IgD-negative memory B cell (primary cell): Measurements from ENCODE around the gene IFITM10. TPM values are rescaled to one million over a fixed set of nuclear protein-coding genes. Genes with fewer than 3 reads are reported as not detected.
"Not testable (repeated sequence)": the region's sequence is repeated elsewhere in the genome, so short reads cannot be mapped to it uniquely, and the experiment has no call there.

ENCODE experiments used
- H3K27ac Mint-ChIP-seq, 3 donors: one replicate each; pipeline ENCODE4 v1.8.0; 2020 to 2022; ENCODE audit warnings: mild to moderate bottlenecking in 3 of 3, mixed read lengths in 3 of 3, moderate library complexity in 1 of 3
- H3K27me3 Mint-ChIP-seq: one replicate; pipeline ENCODE4 v1.8.0; 2021; ENCODE audit warnings: mixed read lengths
- H3K36me3 Mint-ChIP-seq: one replicate; pipeline ENCODE4 v1.8.0; 2020; ENCODE audit warnings: mild to moderate bottlenecking, mixed read lengths
- H3K4me1 Mint-ChIP-seq, 3 donors: one replicate each; pipeline ENCODE4 v1.8.0; 2020 to 2022; ENCODE audit warnings: mixed read lengths in 3 of 3, mild to moderate bottlenecking in 1 of 3
- H3K4me3 Mint-ChIP-seq, 4 donors: one replicate each; pipeline ENCODE4 v1.8.0; 2020 to 2022; ENCODE audit warnings: mild to moderate bottlenecking in 4 of 4, mixed read lengths in 4 of 4, moderate library complexity in 3 of 4
- H3K9me3 Mint-ChIP-seq, 3 donors: one replicate each; pipeline ENCODE4 v1.8.0; 2020 to 2021; ENCODE audit warnings: mixed read lengths in 3 of 3, mild to moderate bottlenecking in 1 of 3
- polyA plus RNA-seq: library from polyadenylated mRNA; unstranded; fragments of 300-500 nt; fragmentation: Illumina TruSeq; gene quantifications from one replicate; pipeline ENCODE4 v1.2.3, GENCODE V29; 2021

Gene IFITM10
- polyA plus RNA-seq, 1 donor from 2014 or later, result 0.06 TPM

GRCh38 chr11:1684886-1685874 is 65.2 kb downstream of the IFITM10 start:
- H3K4me3 Mint-ChIP-seq, H3K4me1 Mint-ChIP-seq, H3K36me3 Mint-ChIP-seq, H3K9me3 Mint-ChIP-seq: not testable (repeated sequence)
- Mint-ChIP-seq H3K27me3 (peaks cover 12% of the 10 kb centered on the region), H3K27ac (peak overlapping the region in 1 of 3 donors; percentile 35)

GRCh38 chr11:1683904-1684572 is 66.4 kb downstream of the IFITM10 start:
- H3K9me3 Mint-ChIP-seq, H3K4me1 Mint-ChIP-seq, H3K27me3 Mint-ChIP-seq, H3K27ac Mint-ChIP-seq, H3K36me3 Mint-ChIP-seq, H3K4me3 Mint-ChIP-seq: not testable (repeated sequence)

- not testable (repeated sequence) for H3K4me3 Mint-ChIP-seq, H3K27me3 Mint-ChIP-seq, H3K4me1 Mint-ChIP-seq, H3K36me3 Mint-ChIP-seq, H3K27ac Mint-ChIP-seq, H3K9me3 Mint-ChIP-seq
Measured at GRCh38 chr11:1683216-1683615, 67.2 kb downstream of the IFITM10 start.

Other genes starting within 250 kb of the IFITM10 start
- gene DUSP8, start 178.3 kb downstream of the IFITM10 start, polyA plus RNA-seq, result 1.2 TPM
- gene KRTAP5-1, start 165.3 kb downstream of the IFITM10 start, polyA plus RNA-seq, result not detected
- gene KRTAP5-2, start 152.3 kb downstream of the IFITM10 start, polyA plus RNA-seq, result not detected
- not detected for gene KRTAP5-3, start 142.1 kb downstream of the IFITM10 start, polyA plus RNA-seq
- not detected for gene KRTAP5-4, start 128.5 kb downstream of the IFITM10 start, polyA plus RNA-seq
- not detected for gene KRTAP5-5, start 120.8 kb downstream of the IFITM10 start, polyA plus RNA-seq
- gene KRTAP5-6, start 53.4 kb downstream of the IFITM10 start, polyA plus RNA-seq, result not detected
- 78.7 TPM for gene CTSD, start 13.3 kb upstream of the IFITM10 start, polyA plus RNA-seq
- gene SYT8, start 84.4 kb upstream of the IFITM10 start, polyA plus RNA-seq, result not detected
- 8.0 TPM for gene TNNI2, start 88.4 kb upstream of the IFITM10 start, polyA plus RNA-seq
- gene LSP1, start 102.5 kb upstream of the IFITM10 start, polyA plus RNA-seq, result 841 TPM
- 0.60 TPM for gene PRR33, start 141.3 kb upstream of the IFITM10 start, polyA plus RNA-seq
- gene TNNT3, start 169.1 kb upstream of the IFITM10 start, polyA plus RNA-seq, result 0.23 TPM
- gene MRPL23, start 196.7 kb upstream of the IFITM10 start, polyA plus RNA-seq, result 36.2 TPM
- gene H19, start 247.2 kb upstream of the IFITM10 start, polyA plus RNA-seq, result not detected